K562 treated with DMSO at 1 percent for 24 hours (cell line): ENCODE measurements around the gene ZNF878. TPM values are rescaled to one million over a fixed set of nuclear protein-coding genes. Genes with fewer than 3 reads are reported as not detected.

ENCODE experiments used
- total RNA-seq: library from RNA; unstranded; fragments of 300-600 nt; gene quantifications from 2 replicates; pipeline ENCODE4 v1.2.3, GENCODE V29; 2022; ENCODE audit warnings: low read depth; ENCODE audit not compliant: insufficient read depth

The ZNF878 gene
- 0.21 TPM in 1 of 2 replicates, not detected in the other for total RNA-seq

GRCh38 chr19:12052497-12053169 is at the start of gene ZNF878:
TSS of gene ZNF878 (minus strand) at chr19:12052961. CDS start at chr19:12052801, 160 bp downstream.

GRCh38 chr19:12064590-12065538 is 12.1 kb upstream of the ZNF878 start, which contains the start of gene ZNF844:
TSS of gene ZNF844 (plus strand) at chr19:12064731. CDS start at chr19:12064874, 143 bp downstream.

DNA sequence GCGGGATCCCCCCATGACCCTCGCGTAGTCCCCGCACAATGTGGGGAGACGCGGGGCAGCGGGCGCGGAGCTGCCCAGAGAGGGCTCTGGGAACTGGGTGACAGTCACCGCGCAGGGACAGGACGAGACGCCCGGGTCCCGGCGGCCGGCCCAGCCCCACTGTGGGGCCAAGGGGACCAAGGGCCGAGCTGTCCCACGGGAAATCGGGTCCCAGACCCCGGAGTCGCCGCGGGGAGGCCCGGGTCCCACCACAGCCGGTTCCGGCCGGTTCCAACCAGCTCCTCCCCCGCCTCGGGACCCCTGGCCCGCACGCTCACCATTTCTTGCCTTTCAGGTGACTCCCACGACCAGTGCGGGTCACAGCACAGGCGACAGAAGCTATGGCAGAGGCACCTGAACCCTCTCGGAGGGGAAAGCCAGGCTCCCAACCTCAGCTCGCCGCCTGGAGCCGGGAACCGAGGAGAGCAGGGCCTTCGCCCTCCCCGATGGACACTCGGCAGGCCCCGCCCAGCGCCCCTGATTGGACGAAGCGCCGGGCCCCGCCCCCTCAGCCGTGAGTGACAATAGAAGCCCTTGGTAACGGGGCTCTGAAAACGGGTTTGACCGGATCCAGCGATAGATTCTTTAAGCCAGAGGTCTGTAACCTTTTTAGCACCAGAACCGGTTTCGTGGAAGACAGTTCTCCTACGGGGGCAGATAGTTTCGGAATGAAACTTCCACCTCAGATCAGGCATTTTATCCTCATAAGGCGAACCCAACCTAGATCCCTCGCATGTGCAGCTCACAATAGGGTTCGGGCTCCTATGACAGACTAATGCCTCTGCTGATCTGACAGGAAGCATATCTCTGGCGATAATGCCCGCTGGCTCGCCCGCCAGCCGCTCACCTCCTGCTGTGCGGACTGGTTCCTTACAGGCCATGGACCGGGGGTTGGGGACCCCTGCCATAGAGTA is 17.3 kb downstream of the ZNF878 start, which contains the start of gene ZNF433:
Gene ZNF433 (minus strand): TSS at position 460 of the 953 bp plus-strand sequence. CDS start 140 bp downstream, at position 320.

Other genes with a start within 250 kb of the ZNF878 start
- gene ZNF440, start 238.7 kb downstream of the ZNF878 start, total RNA-seq = 4.1 and 5.6 TPM in 2 replicates
- gene ZNF439, start 204.2 kb downstream of the ZNF878 start, total RNA-seq = not detected in 2 replicates
- 1.9 and 2.8 TPM in 2 replicates for gene ZNF69, start 165.2 kb downstream of the ZNF878 start, total RNA-seq
- 4.3 and 6.1 TPM in 2 replicates for gene ZNF700, start 127.9 kb downstream of the ZNF878 start, total RNA-seq
- 0.51 TPM in 1 of 2 replicates, not detected in the other for gene ZNF763, start 87.9 kb downstream of the ZNF878 start, total RNA-seq
- gene ZNF433, start 17.3 kb downstream of the ZNF878 start, total RNA-seq = 3.2 and 3.9 TPM in 2 replicates
- gene ZNF844, start 11.8 kb upstream of the ZNF878 start, total RNA-seq = 0.58 and 0.93 TPM in 2 replicates
- gene ZNF20, start 87.4 kb upstream of the ZNF878 start, total RNA-seq = 1.3 and 5.5 TPM in 2 replicates
- not detected in 2 replicates for gene ZNF625, start 103.8 kb upstream of the ZNF878 start, total RNA-seq
- 3.9 and 4.2 TPM in 2 replicates for gene ZNF136, start 110.1 kb upstream of the ZNF878 start, total RNA-seq
- 3.8 and 4.1 TPM in 2 replicates for gene ZNF44, start 241.9 kb upstream of the ZNF878 start, total RNA-seq